ENCODE measurements around the gene FNDC3A. TPM values are rescaled to one million over a fixed set of nuclear protein-coding genes. Genes with fewer than 3 reads are reported as not detected.
"Not testable (repeated sequence)": the region's sequence is repeated elsewhere in the genome, so short reads cannot be mapped to it uniquely, and the experiment has no call there.

Gene FNDC3A
- polyA plus RNA-seq, 2 donors: 6.0 to 7.3 TPM

DNA sequence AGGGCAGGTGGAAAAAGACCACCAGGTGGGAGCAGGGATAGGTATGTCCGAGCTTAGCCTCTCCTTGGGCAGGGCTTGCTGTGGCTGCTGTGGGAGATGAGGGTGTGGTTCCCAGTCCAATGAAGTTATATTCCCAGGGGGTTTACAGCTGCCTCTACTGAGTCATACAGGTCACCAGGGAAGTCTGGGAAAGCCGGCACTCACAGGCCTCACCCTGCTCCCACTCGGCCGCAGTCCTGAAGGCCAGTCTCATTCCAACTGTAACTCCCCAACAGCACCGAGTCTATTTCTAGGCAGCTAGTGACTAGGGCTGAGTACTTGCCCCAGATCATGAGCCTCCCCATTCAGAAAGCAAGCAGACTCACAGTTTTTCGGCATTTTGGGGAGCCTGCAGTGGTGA is 77.1 kb downstream of the FNDC3A start:
- Histone ChIP-seq H3K36me3 (ENCODE audit: control insufficient read depth in 2 of 2, insufficient read depth in 2 of 2, low read length in 1 of 2) (no peaks in the 10 kb centered on the region), H3K27ac (ENCODE audit: low read depth in 2 of 2, low read length in 1 of 2) (no peak overlapping the region), H3K4me1 (ENCODE audit: control insufficient read depth in 2 of 2, insufficient read depth in 2 of 2, low read length in 1 of 2) (no peaks in the 10 kb centered on the region), H3K27me3 (ENCODE audit: control insufficient read depth in 1 of 2, insufficient read depth in 2 of 2, low read length in 2 of 2) (no peaks in the 10 kb centered on the region), H3K9me3 (ENCODE audit: control insufficient read depth in 2 of 2, insufficient read depth in 1 of 2, low read depth in 1 of 2, low read length in 1 of 2) (no peaks in the 10 kb centered on the region), H3K4me3 (ENCODE audit: low read depth in 1 of 2, low read length in 2 of 2) (no peak overlapping the region)
- WGBS, 2 donors: 89 to 93% methylated on average over 6 of the region's 6 CpGs

DNA sequence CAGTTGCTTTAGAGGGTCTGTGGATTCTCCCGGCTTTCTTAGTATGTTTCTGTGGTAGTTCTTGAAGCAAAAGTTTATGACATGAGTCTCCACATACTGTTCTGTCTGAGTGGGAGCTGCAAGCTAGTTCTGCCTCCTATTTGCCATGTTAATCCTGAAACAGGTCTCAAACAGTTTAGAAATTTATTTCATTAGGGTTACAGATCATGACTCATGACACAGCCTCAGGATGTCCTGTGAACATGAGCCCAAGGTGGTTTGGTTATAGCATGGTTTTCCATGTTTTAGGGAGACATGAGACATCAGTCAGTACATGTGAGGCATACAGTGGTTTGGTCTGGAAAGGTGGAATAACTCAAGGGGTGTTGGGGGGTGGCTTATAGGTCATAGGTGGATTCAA is 77.5 kb downstream of the FNDC3A start:
- H3K36me3 ChIP-seq (ENCODE audit: control insufficient read depth in 2 of 2, insufficient read depth in 2 of 2, low read length in 1 of 2): no peaks in the 10 kb centered on the region
- no peaks in the 10 kb centered on the region for H3K27me3 ChIP-seq (ENCODE audit: control insufficient read depth in 1 of 2, insufficient read depth in 2 of 2, low read length in 2 of 2)
- WGBS, 2 donors: 92 to 100% methylated on average over 1 of the region's 1 CpG
- no peaks in the 10 kb centered on the region for H3K9me3 ChIP-seq (ENCODE audit: control insufficient read depth in 2 of 2, insufficient read depth in 1 of 2, low read depth in 1 of 2, low read length in 1 of 2)
- H3K4me3 ChIP-seq (ENCODE audit: low read depth in 1 of 2, low read length in 2 of 2): no peak overlapping the region
- no peaks in the 10 kb centered on the region for H3K4me1 ChIP-seq (ENCODE audit: control insufficient read depth in 2 of 2, insufficient read depth in 2 of 2, low read length in 1 of 2)
- no peak overlapping the region for H3K27ac ChIP-seq (ENCODE audit: low read depth in 2 of 2, low read length in 1 of 2)

DNA sequence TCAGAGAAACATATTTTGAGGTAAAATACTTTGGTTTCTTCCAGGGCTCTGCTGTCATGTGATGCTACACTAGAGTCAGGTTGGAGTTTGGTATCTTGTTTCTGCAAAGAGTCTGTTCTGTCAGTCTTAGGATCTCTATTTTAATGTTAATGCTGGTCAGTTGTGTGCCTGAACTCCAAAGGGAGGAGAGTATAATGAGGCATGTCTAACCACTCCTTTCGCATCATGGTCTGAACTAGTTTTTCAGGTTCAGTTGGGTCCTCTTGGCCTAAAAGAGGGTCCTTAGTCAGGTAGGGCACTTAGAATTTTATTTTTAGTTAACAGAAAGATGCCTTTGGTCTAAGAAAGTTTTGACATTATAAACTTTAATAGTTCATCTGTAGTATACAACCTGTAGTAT is 78.2 kb downstream of the FNDC3A start:
- no peaks in the 10 kb centered on the region for H3K4me1 ChIP-seq (ENCODE audit: control insufficient read depth in 2 of 2, insufficient read depth in 2 of 2, low read length in 1 of 2)

DNA sequence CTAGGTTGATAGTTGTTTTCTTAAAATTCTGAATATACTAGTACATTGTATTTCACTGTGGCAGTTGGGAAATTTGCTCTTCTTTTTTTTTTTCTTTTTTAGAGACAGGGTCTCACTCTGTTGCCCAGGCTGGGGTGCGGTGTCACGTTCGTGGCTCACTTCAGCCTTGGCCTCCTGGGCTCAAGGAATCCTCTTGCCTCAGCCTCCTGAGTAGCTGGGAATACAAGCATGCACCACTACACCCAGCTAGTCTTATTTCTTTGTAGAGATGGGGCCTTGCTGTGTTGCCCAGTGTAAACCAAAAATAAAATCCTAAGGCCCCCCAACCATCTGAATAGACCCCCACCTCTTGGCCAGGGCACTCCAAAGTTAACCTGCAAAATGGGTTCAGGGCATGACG is 79.3 kb downstream of the FNDC3A start:
- WGBS, 2 donors: 97 to 98% methylated on average over 4 of the region's 4 CpGs
- no peak overlapping the region for H3K4me3 ChIP-seq (ENCODE audit: low read depth in 1 of 2, low read length in 2 of 2)
- H3K36me3 ChIP-seq (ENCODE audit: control insufficient read depth in 2 of 2, insufficient read depth in 2 of 2, low read length in 1 of 2): no peaks in the 10 kb centered on the region
- H3K27ac ChIP-seq (ENCODE audit: low read depth in 2 of 2, low read length in 1 of 2): no peak overlapping the region
- no peaks in the 10 kb centered on the region for H3K4me1 ChIP-seq (ENCODE audit: control insufficient read depth in 2 of 2, insufficient read depth in 2 of 2, low read length in 1 of 2)
- no peaks in the 10 kb centered on the region for H3K9me3 ChIP-seq (ENCODE audit: control insufficient read depth in 2 of 2, insufficient read depth in 1 of 2, low read depth in 1 of 2, low read length in 1 of 2)
- no peaks in the 10 kb centered on the region for H3K27me3 ChIP-seq (ENCODE audit: control insufficient read depth in 1 of 2, insufficient read depth in 2 of 2, low read length in 2 of 2)

More for the DNA sequence above, 78.2 kb downstream of the FNDC3A start:
- 84 to 88% methylated on average over 1 of the region's 1 CpG for WGBS, 2 donors
- Histone ChIP-seq H3K4me3 (ENCODE audit: low read depth in 1 of 2, low read length in 2 of 2) (no peak overlapping the region), H3K27me3 (ENCODE audit: control insufficient read depth in 1 of 2, insufficient read depth in 2 of 2, low read length in 2 of 2) (no peaks in the 10 kb centered on the region), H3K9me3 (ENCODE audit: control insufficient read depth in 2 of 2, insufficient read depth in 1 of 2, low read depth in 1 of 2, low read length in 1 of 2) (no peaks in the 10 kb centered on the region), H3K36me3 (ENCODE audit: control insufficient read depth in 2 of 2, insufficient read depth in 2 of 2, low read length in 1 of 2) (no peaks in the 10 kb centered on the region), H3K27ac (ENCODE audit: low read depth in 2 of 2, low read length in 1 of 2) (no peak overlapping the region)

DNA sequence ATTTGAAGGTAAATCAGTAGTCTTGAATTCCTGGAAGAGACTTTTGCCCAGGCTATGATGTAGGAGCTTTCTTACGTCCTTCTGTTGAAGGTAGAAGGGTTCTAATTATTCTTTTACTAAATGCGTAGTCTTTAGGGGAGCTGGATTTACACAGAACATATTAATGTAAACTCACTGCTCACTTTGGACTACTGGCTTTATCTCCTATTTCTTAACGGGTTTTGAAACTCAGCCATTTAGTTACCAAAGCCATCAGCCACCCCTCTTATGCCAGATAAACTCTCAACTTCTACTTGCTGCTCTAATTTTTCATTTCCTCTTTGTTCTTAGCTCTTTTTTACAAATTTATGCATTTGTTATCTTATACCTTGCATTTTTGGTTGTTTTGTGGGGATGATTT is 81.5 kb downstream of the FNDC3A start:
- Histone ChIP-seq H3K27me3 (ENCODE audit: control insufficient read depth in 1 of 2, insufficient read depth in 2 of 2, low read length in 2 of 2) (no peaks in the 10 kb centered on the region), H3K9me3 (ENCODE audit: control insufficient read depth in 2 of 2, insufficient read depth in 1 of 2, low read depth in 1 of 2, low read length in 1 of 2) (no peaks in the 10 kb centered on the region), H3K36me3 (ENCODE audit: control insufficient read depth in 2 of 2, insufficient read depth in 2 of 2, low read length in 1 of 2) (no peaks in the 10 kb centered on the region), H3K27ac (ENCODE audit: low read depth in 2 of 2, low read length in 1 of 2) (no peak overlapping the region), H3K4me1 (ENCODE audit: control insufficient read depth in 2 of 2, insufficient read depth in 2 of 2, low read length in 1 of 2) (no peaks in the 10 kb centered on the region), H3K4me3 (ENCODE audit: low read depth in 1 of 2, low read length in 2 of 2) (no peak overlapping the region)
- WGBS, 2 donors: 78 to 90% methylated on average over 3 of the region's 3 CpGs

DNA sequence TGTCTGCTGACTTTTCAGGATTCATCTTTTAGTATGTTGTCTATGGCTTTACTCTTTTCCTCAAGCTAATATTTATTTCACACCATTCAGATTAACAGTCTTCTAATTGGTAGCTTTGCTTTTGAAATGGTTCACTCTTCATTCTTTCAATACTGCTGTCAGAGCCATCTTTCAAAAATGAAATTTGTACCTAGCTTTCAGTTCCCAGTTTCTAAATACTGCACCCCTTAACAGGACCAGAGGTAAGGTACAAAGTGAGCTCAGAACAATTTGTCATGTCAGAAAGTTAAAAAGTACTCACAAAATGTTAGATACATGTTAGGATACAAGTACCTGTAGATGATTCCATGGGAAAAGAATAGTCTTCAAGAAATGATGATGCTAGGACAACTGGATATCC is 83.0 kb downstream of the FNDC3A start:
- H3K9me3 ChIP-seq (ENCODE audit: control insufficient read depth in 2 of 2, insufficient read depth in 1 of 2, low read depth in 1 of 2, low read length in 1 of 2): no peaks in the 10 kb centered on the region
- H3K36me3 ChIP-seq (ENCODE audit: control insufficient read depth in 2 of 2, insufficient read depth in 2 of 2, low read length in 1 of 2): no peaks in the 10 kb centered on the region
- H3K27ac ChIP-seq (ENCODE audit: low read depth in 2 of 2, low read length in 1 of 2): no peak overlapping the region
- H3K4me1 ChIP-seq (ENCODE audit: control insufficient read depth in 2 of 2, insufficient read depth in 2 of 2, low read length in 1 of 2): no peaks in the 10 kb centered on the region
- H3K27me3 ChIP-seq (ENCODE audit: control insufficient read depth in 1 of 2, insufficient read depth in 2 of 2, low read length in 2 of 2): no peaks in the 10 kb centered on the region
- no peak overlapping the region for H3K4me3 ChIP-seq (ENCODE audit: low read depth in 1 of 2, low read length in 2 of 2)

DNA sequence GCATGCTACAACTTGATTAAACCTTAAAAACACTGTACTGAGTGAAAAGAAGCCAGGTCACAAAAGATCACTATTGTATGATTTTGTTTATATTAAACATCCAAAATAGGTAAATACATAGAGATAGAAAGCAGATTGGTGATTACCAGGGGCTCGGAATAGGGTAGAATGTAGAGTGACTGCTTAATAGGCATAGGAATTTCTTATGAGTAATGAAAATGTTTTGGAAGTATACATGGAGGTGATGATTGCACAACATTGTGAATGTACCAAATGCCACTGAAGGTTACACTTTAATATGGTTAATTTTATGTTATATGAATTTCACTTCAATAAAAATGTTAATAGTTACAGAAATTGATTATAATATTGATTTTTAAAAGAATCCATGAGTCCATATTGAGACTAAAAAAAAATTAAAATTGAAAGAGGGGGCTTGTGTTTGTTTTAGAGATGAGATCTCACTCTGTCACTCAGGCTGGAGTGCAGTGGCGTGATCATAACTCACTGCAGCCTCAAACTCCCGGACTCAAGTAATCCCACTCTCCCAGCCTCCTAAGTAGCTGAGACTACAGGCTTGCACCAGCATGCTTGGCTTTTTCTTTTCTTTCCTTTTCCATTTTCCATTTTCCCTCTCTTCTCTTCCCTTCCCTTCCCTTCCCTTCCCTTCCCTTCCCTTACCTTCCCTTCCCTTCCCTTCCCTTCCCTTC is 85.1 kb downstream of the FNDC3A start:
- WGBS, 2 donors: 91 to 98% methylated on average over 3 of the region's 3 CpGs
- Histone ChIP-seq H3K4me1 (ENCODE audit: control insufficient read depth in 2 of 2, insufficient read depth in 2 of 2, low read length in 1 of 2) (no peaks in the 10 kb centered on the region), H3K27me3 (ENCODE audit: control insufficient read depth in 1 of 2, insufficient read depth in 2 of 2, low read length in 2 of 2) (no peaks in the 10 kb centered on the region), H3K9me3 (ENCODE audit: control insufficient read depth in 2 of 2, insufficient read depth in 1 of 2, low read depth in 1 of 2, low read length in 1 of 2) (no peaks in the 10 kb centered on the region), H3K27ac (ENCODE audit: low read depth in 2 of 2, low read length in 1 of 2) (no peak overlapping the region), H3K36me3 (ENCODE audit: control insufficient read depth in 2 of 2, insufficient read depth in 2 of 2, low read length in 1 of 2) (no peaks in the 10 kb centered on the region), H3K4me3 (ENCODE audit: low read depth in 1 of 2, low read length in 2 of 2) (no peak overlapping the region)

DNA sequence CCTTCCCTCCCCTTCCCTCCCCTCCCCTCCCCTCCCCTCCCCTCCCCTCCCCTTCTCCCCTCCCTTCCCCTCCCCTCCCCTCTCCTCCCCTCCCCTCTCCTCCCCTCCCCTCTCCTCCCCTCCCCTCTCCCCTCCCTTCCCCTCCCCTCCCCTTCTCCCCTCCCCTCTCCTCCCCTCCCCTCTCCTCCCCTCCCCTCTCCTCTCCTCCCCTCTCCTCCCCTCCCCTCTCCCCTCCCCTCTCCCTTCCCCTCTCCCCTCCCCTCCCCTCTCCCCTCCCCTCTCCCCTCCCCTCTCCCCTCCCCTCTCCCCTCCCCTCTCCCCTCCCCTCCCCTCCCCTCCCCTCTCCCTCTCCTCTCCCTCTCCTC is 85.7 kb downstream of the FNDC3A start:
- not testable (repeated sequence) for H3K27ac ChIP-seq (ENCODE audit: low read depth in 2 of 2, low read length in 1 of 2); H3K27me3 ChIP-seq (ENCODE audit: control insufficient read depth in 1 of 2, insufficient read depth in 2 of 2, low read length in 2 of 2); H3K36me3 ChIP-seq (ENCODE audit: control insufficient read depth in 2 of 2, insufficient read depth in 2 of 2, low read length in 1 of 2); H3K4me3 ChIP-seq (ENCODE audit: low read depth in 1 of 2, low read length in 2 of 2); H3K9me3 ChIP-seq (ENCODE audit: control insufficient read depth in 2 of 2, insufficient read depth in 1 of 2, low read depth in 1 of 2, low read length in 1 of 2); H3K4me1 ChIP-seq (ENCODE audit: control insufficient read depth in 2 of 2, insufficient read depth in 2 of 2, low read length in 1 of 2)

DNA sequence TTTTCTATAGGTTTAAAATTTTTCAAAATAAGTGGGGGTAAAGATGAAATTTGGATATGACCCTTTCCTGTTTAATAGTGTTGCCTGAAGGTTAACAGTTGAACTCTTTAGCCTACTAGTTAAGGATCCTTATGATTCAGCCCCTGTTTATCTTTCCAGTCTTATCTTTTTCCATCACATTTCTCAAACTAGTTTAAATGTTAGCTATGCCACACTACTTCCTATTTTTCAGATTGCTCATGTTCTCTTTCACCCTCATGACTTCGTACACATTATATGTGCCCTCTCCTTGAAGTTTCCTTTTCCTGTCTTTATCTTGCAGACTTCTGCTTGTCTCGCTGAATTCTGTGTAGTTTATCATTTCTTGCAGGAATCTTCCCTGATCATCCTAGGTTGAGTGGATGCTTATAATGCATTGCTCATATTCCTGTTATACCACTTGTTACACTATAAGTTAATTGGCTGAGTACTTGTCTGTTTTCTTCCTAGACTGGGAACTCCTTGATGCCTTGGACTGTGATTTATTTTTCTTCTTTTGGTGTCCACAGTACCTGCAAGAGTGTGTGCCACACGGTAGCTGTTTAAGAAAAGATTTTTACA is 86.7 kb downstream of the FNDC3A start:
- no peaks in the 10 kb centered on the region for H3K9me3 ChIP-seq (ENCODE audit: control insufficient read depth in 2 of 2, insufficient read depth in 1 of 2, low read depth in 1 of 2, low read length in 1 of 2)
- no peak overlapping the region for H3K27ac ChIP-seq (ENCODE audit: low read depth in 2 of 2, low read length in 1 of 2)
- H3K4me3 ChIP-seq (ENCODE audit: low read depth in 1 of 2, low read length in 2 of 2): no peak overlapping the region
- H3K27me3 ChIP-seq (ENCODE audit: control insufficient read depth in 1 of 2, insufficient read depth in 2 of 2, low read length in 2 of 2): no peaks in the 10 kb centered on the region
- WGBS, 2 donors: 77 to 80% methylated on average over 3 of the region's 3 CpGs
- no peaks in the 10 kb centered on the region for H3K4me1 ChIP-seq (ENCODE audit: control insufficient read depth in 2 of 2, insufficient read depth in 2 of 2, low read length in 1 of 2)
- no peaks in the 10 kb centered on the region for H3K36me3 ChIP-seq (ENCODE audit: control insufficient read depth in 2 of 2, insufficient read depth in 2 of 2, low read length in 1 of 2)

DNA sequence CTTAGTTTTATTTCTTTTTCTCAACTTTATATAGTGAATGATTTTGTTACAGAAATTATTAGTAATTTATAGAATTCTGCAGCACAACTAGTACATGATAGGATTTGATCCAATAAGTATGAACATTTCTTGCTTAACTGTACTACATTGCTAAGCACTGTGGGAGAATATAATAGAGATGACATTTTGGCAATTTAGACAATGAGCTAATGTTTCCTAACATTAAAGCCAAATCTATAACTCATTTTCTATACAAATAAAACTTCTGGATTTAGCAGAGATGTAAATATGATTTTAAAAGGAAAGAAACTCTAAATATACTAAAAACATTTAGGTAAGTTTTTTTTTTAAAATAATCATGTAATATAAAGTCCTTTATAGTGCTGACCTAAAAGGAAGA is 87.3 kb downstream of the FNDC3A start:
- H3K27ac ChIP-seq (ENCODE audit: low read depth in 2 of 2, low read length in 1 of 2): no peak overlapping the region

More for the DNA sequence above, 87.3 kb downstream of the FNDC3A start:
- Histone ChIP-seq H3K9me3 (ENCODE audit: control insufficient read depth in 2 of 2, insufficient read depth in 1 of 2, low read depth in 1 of 2, low read length in 1 of 2) (no peaks in the 10 kb centered on the region), H3K4me3 (ENCODE audit: low read depth in 1 of 2, low read length in 2 of 2) (no peak overlapping the region), H3K27me3 (ENCODE audit: control insufficient read depth in 1 of 2, insufficient read depth in 2 of 2, low read length in 2 of 2) (no peaks in the 10 kb centered on the region), H3K36me3 (ENCODE audit: control insufficient read depth in 2 of 2, insufficient read depth in 2 of 2, low read length in 1 of 2) (no peaks in the 10 kb centered on the region), H3K4me1 (ENCODE audit: control insufficient read depth in 2 of 2, insufficient read depth in 2 of 2, low read length in 1 of 2) (no peaks in the 10 kb centered on the region)
